Stimulated activated CD4-positive, alpha-beta T cell treated with anti-CD3 and anti-CD28 coated beads, Interleukin-1b, Interleukin-23, amount 100 ng/mL, for 4 hours (primary cell): ENCODE data around the gene NMRK2.
"Not testable (repeated sequence)": the region's sequence is repeated elsewhere in the genome, so short reads cannot be mapped to it uniquely, and the experiment has no call there.

ENCODE experiments used
- DNase-seq, 2 donors: peaks; one replicate each; pipeline ENCODE4 v3.0.0-alpha.2; 2020; ENCODE audit warnings: low read depth in 2 of 2

Gene NMRK2

DNA sequence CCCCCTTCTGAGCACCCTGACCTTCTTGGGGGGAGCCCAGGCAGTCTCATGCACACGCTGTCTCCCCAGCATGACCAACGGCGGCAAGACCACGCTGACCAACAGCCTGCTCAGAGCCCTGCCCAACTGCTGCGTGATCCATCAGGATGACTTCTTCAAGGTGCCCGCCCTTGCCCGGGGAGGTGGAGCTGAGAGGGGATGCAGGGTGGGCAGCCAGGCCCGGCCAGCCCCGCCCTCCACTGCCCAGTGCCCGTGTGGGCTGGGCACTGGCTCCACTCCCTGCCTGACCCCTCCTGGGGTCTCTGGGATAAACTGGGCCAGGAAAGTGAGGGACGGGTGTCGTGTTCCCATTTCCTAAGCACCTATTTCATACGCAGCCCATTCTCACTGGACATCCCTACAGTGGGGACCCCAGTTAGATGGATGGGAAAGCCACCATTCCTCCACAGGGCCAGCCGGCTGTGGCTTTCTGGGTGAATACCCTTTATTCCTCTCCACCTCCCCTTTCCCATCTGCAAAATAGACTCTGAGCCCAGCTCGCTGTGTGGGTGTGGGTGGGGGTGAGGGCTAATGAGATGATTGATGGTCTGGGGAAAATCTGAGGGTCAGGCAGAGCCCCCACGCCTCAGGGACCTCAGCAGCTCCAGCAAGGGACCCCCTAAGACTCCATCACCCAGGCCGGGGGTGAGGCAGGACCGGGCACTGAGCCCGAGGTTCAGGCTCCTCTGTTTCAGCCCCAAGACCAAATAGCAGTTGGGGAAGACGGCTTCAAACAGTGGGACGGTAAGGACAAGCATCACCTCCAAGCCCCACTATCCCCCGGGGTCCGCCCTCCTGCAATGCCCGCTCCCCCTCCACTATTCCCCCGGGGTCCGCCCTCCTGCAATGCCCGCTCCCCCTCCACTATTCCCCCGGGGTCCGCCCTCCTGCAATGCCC lies 3.9 kb downstream of the NMRK2 start:
- DNase-seq = no peak

DNA sequence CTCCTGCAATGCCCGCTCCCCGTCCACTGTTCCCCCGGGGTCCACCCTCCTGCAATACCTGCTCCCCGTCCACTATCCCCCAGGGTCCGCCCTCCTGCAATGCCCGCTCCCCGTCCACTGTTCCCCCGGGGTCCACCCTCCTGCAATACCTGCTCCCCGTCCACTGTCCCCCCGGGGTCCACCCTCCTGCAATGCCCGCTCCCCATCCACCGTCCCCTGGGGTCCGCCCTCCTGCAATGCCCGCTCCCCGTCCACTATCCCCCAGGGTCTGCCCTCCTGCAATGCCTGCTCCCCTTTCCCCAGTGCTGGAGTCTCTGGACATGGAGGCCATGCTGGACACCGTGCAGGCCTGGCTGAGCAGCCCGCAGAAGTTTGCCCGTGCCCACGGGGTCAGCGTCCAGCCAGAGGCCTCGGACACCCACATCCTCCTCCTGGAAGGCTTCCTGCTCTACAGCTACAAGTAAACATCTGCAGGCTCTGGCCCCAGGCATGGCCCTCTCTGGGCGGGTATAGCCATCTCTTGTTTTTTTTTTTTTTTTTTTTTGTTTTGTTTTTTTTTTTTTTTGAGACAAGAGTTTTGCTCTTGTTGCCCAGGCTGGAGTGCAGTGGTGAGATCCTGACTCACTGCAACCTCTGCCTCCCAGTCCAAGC lies 5.6 kb downstream of the NMRK2 start:
- not testable (repeated sequence) for DNase-seq

- DNase-seq = no peak
Measured at GRCh38 chr19:3942790-3943409, 10.0 kb downstream of the NMRK2 start.

GRCh38 chr19:3944018-3944721 lies 11.3 kb downstream of the NMRK2 start:
- DNase-seq = no peak

DNA sequence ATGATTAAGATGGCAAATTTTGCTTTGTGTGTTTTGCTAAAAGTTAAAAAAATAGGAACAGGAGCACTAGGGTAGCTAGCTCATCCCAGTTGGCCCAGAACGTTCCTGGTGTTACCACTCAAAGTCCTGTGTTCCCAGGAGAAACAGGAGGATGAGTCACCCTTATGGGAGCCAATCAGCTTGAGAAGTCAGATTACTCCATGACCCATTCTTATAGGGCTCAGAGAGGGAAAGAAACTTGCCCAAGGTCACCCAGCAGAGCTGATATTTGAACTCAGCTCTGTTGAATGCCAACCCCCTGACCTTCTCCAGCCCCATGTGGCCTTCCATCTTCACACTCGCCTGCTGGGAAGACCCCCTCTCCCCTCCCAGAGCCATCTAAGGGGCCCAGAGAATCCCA lies 13.0 kb downstream of the NMRK2 start:
- no peak for DNase-seq

GRCh38 chr19:3947316-3947933 lies 14.6 kb downstream of the NMRK2 start:
- not testable (repeated sequence) for DNase-seq

GRCh38 chr19:3949294-3949693 lies 16.4 kb downstream of the NMRK2 start:
- no peak for DNase-seq

GRCh38 chr19:3949997-3950859 lies 17.4 kb downstream of the NMRK2 start:
- DNase-seq = no peak

DNA sequence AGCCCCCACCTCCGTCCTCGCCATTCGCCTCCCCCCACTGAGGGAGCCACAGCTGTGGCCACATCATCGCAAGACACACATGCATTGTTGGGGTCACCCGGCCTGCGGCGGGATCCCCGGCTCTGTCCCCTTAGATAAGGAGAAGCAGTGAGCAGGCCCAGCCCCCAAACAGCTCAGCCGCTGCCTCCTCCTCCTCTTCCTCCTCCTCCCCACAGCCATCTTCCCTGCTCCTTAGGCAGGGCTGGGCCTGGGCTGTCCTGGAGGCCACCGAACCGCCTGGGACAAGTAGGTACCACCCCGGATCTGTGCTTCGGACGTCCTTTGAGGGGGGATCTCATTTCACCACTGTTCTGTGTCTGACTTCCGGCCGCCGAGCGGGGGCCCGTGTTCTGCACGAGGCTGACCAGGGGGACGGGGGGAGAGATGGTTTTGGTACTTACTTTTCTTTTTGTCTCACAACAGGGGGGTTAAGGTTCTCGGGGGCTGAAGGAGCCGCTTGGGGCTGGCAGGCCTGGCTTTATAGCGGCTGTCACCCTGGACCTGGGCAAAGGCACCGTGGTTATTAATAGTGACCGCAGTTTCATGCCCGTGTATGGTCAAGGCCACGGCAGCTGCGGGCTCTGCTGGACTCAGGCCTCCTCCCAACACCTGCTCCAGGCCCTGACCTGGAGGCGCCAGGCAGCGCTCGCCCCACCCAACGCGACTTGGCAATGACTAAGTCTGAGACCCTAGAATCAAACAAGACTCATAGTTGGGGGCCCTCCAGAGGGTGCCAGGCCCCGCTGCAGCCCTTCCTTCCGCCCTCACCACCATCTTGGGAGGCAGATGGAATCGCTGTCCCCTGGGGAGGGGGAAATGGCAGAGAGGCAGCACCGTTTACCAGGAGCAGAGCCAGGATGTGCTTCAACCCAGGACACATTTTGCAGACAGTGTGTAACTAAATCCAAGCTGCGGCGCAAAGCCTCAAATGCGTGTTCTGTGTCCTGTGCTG lies 18.3 kb downstream of the NMRK2 start:
- no peak for DNase-seq

DNA sequence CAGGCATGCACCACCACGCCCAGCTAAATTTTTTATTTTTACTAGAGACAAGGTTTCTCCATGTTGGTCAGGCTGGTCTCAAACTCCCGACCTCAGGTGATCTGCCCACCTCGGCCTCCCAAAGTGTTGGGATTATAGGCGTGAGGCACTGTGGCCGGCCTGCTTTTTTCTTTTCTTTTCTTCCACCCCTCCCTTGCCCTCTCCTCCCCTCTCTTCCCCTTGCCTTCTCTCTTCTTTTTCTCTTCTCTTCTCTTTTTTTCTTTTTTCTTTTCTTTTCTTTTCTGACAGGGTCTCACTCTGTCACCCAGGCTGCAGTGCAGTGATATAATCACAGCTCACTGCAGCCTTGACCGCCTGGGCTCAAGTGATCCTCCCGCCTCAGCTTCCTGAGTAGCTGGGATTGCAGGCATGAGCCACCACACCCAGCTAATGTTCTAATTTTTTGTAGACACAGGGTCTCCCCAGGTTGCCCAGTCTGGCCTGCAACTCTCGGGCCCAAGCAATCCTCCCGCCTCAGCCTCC lies 19.9 kb downstream of the NMRK2 start:
- DNase-seq = not testable (repeated sequence)

DNA sequence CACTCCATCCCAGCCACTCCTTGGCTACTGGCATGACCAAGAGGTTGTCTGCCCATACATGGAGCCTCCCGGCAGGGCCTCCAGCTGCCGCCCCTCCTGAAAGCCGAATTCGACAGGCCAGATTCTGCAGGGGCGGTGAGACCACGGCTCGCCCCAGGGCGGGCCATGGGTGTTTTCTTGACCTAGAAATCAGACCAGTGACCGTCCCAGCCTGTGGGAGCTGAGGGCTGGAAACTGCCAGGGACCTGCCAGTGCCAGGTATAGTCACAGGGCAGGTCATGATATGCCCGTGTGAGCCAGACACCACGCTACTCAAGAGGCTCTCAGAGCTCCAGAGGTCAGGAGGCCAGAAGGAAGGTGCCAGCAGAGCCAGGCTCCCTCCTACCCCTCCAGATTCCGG lies 21.2 kb downstream of the NMRK2 start:
- no peak for DNase-seq

- not testable (repeated sequence) for DNase-seq
Measured at GRCh38 chr19:3955276-3955675, 22.4 kb downstream of the NMRK2 start.

- DNase-seq = no peak
Measured at GRCh38 chr19:3955688-3956087, 22.8 kb downstream of the NMRK2 start.

GRCh38 chr19:3958836-3959765 lies 26.2 kb downstream of the NMRK2 start:
- no peak for DNase-seq

- no peak for DNase-seq
Measured at GRCh38 chr19:3959766-3960131, 26.9 kb downstream of the NMRK2 start.

DNA sequence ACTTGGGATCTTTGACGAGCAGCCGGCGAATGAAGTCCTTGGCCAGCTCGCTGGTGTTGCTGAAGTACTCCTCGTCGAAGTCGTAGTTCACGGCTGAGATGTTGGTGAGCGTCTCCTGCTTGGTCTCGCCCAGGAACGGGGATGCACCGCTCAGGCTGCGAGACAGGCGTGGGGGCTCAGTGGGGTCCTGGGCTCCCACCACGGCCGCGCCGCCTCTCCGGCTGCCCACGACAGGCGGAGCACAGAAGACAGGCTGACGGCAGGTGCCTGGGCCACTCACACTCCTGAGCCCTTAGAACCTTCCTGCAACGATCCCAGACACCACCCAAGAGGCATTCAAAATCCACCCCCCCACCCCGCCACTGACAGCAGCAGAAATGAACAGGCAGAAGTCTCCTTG lies 28.1 kb downstream of the NMRK2 start:
- DNase-seq = no peak

GRCh38 chr19:3963458-3964255 lies 30.8 kb downstream of the NMRK2 start:
- no peak for DNase-seq
